T-helper 1 cell treated with Interleukin-12 subunit alpha and Interleukin-12 subunit beta and Interleukin-4 antibody, amounts not matched to agents 30 μg/mL and 1 μg/mL, for 36 hours (primary cell): Measurements from ENCODE around the gene PLXNB1.

ENCODE experiments used
- H3K27ac Mint-ChIP-seq: one replicate; pipeline ENCODE4 v1.8.0; 2021; ENCODE audit warnings: mild to moderate bottlenecking, mixed read lengths
- H3K27me3 Mint-ChIP-seq: one replicate; pipeline ENCODE4 v1.8.0; 2021; ENCODE audit warnings: low read depth, mixed read lengths
- H3K36me3 Mint-ChIP-seq: one replicate; pipeline ENCODE4 v1.8.0; 2021; ENCODE audit warnings: low read depth, mixed read lengths
- H3K4me1 Mint-ChIP-seq: one replicate; pipeline ENCODE4 v1.8.0; 2021; ENCODE audit warnings: low read depth, mixed read lengths
- H3K4me3 Mint-ChIP-seq: one replicate; pipeline ENCODE4 v1.8.0; 2021; ENCODE audit warnings: mild to moderate bottlenecking, moderate library complexity, mixed read lengths
- H3K9me3 Mint-ChIP-seq: one replicate; pipeline ENCODE4 v1.8.0; 2021; ENCODE audit warnings: mixed read lengths

PLXNB1 gene

DNA sequence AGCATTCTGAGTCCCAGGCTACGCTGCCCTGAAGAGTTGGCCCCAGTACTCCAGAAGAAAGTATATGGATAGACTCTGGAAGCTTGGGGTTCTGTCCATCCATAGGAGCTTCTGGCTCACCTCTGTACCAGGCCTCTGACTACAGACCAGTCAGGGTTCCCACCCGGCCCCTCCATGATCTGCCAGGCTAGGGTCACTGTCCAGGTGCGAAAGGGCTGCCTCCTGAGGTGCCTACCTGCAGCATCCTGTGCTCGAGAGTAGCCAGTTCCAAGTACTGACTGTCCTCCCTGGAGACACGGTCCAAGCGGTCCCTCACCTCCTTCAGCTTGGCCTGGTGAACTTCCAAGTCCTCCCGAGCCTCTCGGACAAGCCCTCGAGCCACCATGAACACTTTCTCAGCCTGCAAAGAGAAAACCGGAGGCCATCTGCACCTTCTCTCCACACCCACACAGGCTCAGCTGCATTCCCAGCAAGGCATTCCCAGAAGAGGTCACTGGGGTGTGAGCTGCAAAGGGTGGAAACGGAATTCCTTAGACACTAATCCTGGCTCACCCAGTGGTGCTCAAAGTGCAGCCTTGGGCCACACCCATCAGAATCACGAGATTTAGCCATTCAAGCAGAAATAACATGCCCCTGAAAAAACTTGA is 3.7 kb upstream of the PLXNB1 start:
- Mint-ChIP-seq H3K27ac (no peak overlapping the region), H3K27me3 (peaks cover under 1% of the 10 kb centered on the region), H3K4me1 (peaks cover 10% of the 10 kb centered on the region), H3K4me3 (no peak overlapping the region), H3K36me3 (peaks cover 4% of the 10 kb centered on the region), H3K9me3 (no peaks in the 10 kb centered on the region)

DNA sequence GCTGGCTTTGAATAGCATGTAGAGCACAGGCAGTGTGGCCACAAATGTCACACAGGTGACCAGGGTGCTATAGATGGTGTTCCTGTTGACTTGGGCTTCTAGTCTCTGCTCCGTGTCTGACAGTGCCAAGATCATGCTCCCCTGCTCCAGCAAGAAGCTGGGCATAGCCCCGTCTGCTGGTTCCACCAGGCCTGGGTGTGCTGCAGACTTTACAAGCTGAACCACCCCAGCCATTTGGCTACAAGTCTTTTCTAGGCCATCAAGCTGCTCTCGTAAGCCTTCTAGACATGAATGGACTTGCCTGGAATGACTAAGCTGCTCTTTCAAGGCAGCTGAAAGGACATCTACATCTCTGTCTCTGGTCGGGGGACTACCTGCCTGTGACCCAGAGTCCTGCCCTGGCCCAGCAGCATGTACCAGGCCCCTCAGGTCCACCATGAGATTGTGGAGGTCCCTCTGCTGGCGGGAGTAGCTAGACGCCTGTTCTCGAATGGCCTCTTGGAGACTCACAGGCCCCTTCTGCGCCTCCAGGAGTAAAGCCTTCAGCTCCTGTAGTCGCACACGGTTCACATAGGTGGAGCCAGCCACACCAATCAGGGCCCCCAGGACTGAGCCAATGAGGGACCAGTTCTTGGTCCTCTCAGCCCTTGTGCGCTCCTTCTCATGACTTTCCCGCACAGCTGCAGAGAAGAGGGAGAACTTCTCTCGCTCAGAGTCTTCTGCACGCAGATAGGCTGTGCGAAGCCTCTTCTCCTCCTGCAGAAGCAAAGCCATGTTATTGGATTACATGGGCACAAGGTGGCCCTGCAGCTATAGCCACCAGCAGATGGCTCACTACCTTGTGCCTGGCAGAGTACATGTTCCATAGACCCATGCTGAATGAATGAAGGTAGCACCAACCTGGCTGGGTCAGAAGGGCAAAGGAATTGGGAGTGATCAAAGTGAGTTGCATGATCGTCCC is 2.8 kb upstream of the PLXNB1 start:
- Mint-ChIP-seq H3K27ac (no peak overlapping the region), H3K9me3 (no peaks in the 10 kb centered on the region), H3K4me1 (peaks cover 10% of the 10 kb centered on the region), H3K36me3 (peaks cover 4% of the 10 kb centered on the region), H3K4me3 (no peak overlapping the region), H3K27me3 (peaks cover 9% of the 10 kb centered on the region)

- H3K9me3 Mint-ChIP-seq: no peaks in the 10 kb centered on the region
Observed at GRCh38 chr3:48431224-48432029, 1.5 kb upstream of the PLXNB1 start.

GRCh38 chr3:48430708-48431101 is 819 bp upstream of the PLXNB1 start:
- H3K27ac Mint-ChIP-seq: no peak overlapping the region
- H3K4me3 Mint-ChIP-seq: peak overlapping the region; percentile 76
- no peaks in the 10 kb centered on the region for H3K9me3 Mint-ChIP-seq
- H3K36me3 Mint-ChIP-seq: peaks cover 4% of the 10 kb centered on the region
- H3K4me1 Mint-ChIP-seq: peaks cover 12% of the 10 kb centered on the region
- H3K27me3 Mint-ChIP-seq: peaks cover 19% of the 10 kb centered on the region

More at GRCh38 chr3:48431224-48432029, 1.5 kb upstream of the PLXNB1 start:
- Mint-ChIP-seq H3K36me3 (peaks cover 4% of the 10 kb centered on the region), H3K4me1 (peaks cover 12% of the 10 kb centered on the region), H3K27ac (peak overlapping the region; percentile 41), H3K27me3 (peaks cover 19% of the 10 kb centered on the region), H3K4me3 (peak overlapping the region; percentile 76)

DNA sequence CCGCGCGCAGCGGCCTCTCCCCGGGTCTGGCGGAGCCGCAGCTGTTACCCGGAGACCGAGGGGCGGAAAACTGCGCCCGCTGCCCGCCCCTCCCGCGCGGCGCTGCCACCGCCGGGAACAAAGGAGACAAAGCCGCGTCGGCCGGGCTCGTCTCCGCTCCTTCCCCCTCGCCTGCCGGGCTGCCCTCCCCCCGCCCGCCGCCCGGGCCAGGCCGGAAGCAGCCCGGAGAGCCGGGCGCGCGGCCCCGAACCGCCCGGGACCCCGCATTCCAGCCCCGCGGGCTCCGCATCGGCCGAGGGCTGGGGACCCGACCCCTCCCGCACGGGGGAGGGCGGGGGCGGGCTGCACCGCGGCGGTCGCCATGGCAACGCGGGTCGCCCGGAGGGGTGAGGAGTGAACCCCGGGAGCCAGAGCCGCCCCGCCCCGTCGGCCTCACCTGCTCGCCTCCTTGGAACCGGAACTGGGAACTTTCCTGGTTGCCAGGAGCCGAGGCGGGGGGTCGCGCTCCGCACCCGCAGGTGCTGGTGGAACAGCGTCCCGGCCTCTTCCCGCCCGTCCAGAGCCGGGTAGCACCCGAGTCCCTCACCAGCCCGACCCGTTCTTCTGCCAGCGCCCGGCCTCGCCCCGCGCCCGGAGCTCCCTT is 448 bp downstream of the PLXNB1 start:
- peaks cover 9% of the 10 kb centered on the region for H3K4me1 Mint-ChIP-seq
- peaks cover 19% of the 10 kb centered on the region for H3K27me3 Mint-ChIP-seq
- peak overlapping the region; percentile 76 for H3K4me3 Mint-ChIP-seq
- H3K36me3 Mint-ChIP-seq: peaks cover 4% of the 10 kb centered on the region
- H3K9me3 Mint-ChIP-seq: no peaks in the 10 kb centered on the region
- H3K27ac Mint-ChIP-seq: no peak overlapping the region

DNA sequence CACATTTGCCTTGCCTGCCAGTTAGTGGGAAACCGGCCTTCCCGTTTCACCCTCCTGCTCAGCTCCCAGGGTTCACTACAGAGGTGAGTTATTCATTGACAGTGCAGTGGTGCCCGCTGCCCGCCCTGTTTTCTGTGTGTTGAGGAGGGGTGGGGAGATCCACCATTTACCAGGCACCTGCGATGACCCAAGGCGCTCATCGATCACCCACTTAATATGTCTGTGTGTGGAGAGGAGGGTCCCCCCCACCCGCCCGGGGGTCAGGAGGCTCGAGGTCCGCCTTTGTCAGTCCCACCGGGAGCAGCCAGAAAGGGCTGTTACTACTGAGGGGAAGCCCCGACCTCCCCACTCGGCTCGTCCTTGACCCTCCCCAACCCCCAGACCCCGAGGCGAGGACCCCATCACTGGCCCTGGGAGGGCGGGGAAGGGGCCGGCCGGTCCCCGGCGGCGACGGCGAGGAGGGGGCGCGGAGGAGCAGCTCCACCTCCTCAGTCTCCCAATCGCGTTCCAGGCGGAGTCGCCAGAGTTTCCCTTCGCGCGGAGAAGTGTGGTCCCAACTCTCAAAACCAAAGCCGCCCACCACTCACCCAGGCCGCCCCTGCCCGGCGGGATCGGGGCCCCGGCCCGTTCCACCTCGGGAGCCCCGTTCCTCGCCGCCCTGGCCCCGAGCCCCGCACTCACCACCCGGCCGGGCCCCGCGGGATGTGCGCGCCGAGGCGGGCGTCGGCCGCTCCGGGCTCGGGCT is 1.1 kb downstream of the PLXNB1 start:
- no peaks in the 10 kb centered on the region for H3K9me3 Mint-ChIP-seq
- peaks cover 6% of the 10 kb centered on the region for H3K4me1 Mint-ChIP-seq
- H3K36me3 Mint-ChIP-seq: peaks cover 4% of the 10 kb centered on the region
- H3K27me3 Mint-ChIP-seq: peaks cover 19% of the 10 kb centered on the region
- H3K4me3 Mint-ChIP-seq: no peak overlapping the region
- no peak overlapping the region for H3K27ac Mint-ChIP-seq

GRCh38 chr3:48428088-48428571 is 1.8 kb downstream of the PLXNB1 start:
- Mint-ChIP-seq H3K27me3 (peaks cover 19% of the 10 kb centered on the region), H3K36me3 (peaks cover 4% of the 10 kb centered on the region), H3K9me3 (no peaks in the 10 kb centered on the region), H3K27ac (no peak overlapping the region), H3K4me1 (peaks cover 6% of the 10 kb centered on the region), H3K4me3 (peak overlapping the region; percentile 35)

GRCh38 chr3:48427630-48427962 is 2.3 kb downstream of the PLXNB1 start:
- H3K9me3 Mint-ChIP-seq: no peaks in the 10 kb centered on the region
- H3K36me3 Mint-ChIP-seq: peaks cover 4% of the 10 kb centered on the region
- no peak overlapping the region for H3K4me3 Mint-ChIP-seq
- peaks cover 19% of the 10 kb centered on the region for H3K27me3 Mint-ChIP-seq
- peaks cover 6% of the 10 kb centered on the region for H3K4me1 Mint-ChIP-seq
- no peak overlapping the region for H3K27ac Mint-ChIP-seq

GRCh38 chr3:48426944-48427629 is 2.8 kb downstream of the PLXNB1 start:
- H3K4me3 Mint-ChIP-seq: peak overlapping the region; percentile 26
- H3K9me3 Mint-ChIP-seq: no peaks in the 10 kb centered on the region
- peak overlapping the region; percentile 5 for H3K27ac Mint-ChIP-seq
- H3K27me3 Mint-ChIP-seq: peaks cover 19% of the 10 kb centered on the region
- peaks cover 4% of the 10 kb centered on the region for H3K36me3 Mint-ChIP-seq
- H3K4me1 Mint-ChIP-seq: peaks cover 6% of the 10 kb centered on the region

DNA sequence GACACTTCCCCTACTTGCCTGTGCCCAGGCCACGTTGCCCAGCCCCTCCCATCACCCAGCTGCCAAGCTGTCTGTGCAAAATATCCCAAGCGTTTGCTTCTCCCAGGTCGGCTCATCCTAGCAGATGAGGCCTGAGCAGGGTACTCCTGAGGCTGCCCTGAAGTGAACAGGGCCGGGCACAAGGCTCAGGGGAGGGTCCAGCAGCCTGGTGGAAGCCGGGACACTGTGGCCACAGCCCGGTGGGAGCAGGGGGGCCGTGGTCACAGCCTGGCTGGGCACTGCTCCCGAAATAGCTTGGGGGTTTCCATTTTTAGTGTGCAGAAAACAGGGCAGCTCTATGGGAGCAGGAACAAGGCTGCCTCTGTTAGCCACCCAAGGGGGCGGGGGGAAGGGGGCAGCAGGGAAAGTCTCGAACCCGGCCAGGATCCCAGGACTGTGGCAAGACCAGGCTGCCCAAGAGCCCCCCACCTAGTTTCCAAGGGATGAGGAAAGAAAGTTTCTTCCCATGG is 3.4 kb downstream of the PLXNB1 start:
- no peak overlapping the region for H3K4me3 Mint-ChIP-seq
- H3K9me3 Mint-ChIP-seq: no peaks in the 10 kb centered on the region
- no peak overlapping the region for H3K27ac Mint-ChIP-seq
- H3K4me1 Mint-ChIP-seq: peaks cover 3% of the 10 kb centered on the region
- peaks cover 19% of the 10 kb centered on the region for H3K27me3 Mint-ChIP-seq
- peaks cover under 1% of the 10 kb centered on the region for H3K36me3 Mint-ChIP-seq

GRCh38 chr3:48425281-48425812 is 4.5 kb downstream of the PLXNB1 start:
- H3K27me3 Mint-ChIP-seq: peaks cover 19% of the 10 kb centered on the region
- H3K4me1 Mint-ChIP-seq: peaks cover 2% of the 10 kb centered on the region
- H3K4me3 Mint-ChIP-seq: no peak overlapping the region
- no peaks in the 10 kb centered on the region for H3K36me3 Mint-ChIP-seq
- H3K9me3 Mint-ChIP-seq: no peaks in the 10 kb centered on the region
- H3K27ac Mint-ChIP-seq: no peak overlapping the region

DNA sequence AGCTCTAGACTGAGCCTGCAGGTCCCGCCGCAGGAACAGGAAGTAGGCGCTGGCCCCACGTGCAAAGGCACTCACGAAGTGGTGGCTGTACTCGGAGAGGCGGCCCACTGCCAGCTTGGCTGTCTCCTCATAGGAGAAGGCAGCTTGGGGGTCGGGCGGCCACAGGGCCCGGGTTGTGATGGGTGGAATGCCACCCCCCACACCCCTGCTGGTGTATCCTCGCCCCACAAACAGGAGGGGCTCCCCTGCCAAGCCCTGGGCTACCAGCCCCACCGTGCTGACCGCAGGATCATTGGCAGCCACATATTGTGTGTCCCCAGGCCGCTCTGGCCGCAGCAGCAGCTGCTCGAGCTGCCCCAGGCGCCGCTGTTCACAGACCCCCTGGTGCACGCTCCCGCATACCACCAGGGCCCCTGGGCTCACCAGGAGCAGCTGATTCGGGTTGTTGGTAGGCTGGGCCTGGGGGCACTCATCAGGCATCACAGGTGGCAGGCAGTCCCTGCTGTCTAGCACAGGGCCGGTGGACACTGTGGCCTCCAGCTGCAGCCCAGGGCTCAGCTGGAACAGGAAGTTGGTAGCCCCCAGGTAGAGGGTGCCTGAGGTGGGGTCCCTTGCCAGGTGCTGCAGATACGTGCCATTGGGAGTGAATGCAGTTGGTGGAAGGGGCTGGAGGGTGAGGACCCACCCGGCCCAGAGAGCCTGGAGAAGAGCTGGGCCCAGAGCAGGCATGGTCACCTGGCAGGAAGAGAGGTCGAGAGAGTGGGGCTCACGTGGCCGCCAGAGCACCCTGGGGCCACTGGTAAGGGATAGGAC is 5.8 kb downstream of the PLXNB1 start:
- Mint-ChIP-seq H3K4me3 (no peak overlapping the region), H3K27ac (no peak overlapping the region), H3K36me3 (no peaks in the 10 kb centered on the region), H3K27me3 (peaks cover 19% of the 10 kb centered on the region), H3K4me1 (peaks cover 2% of the 10 kb centered on the region), H3K9me3 (no peaks in the 10 kb centered on the region)
